ENCODE results near the gene ZNF511. TPM values are rescaled to one million over a fixed set of nuclear protein-coding genes. Genes with fewer than 3 reads are reported as not detected.

ZNF511 gene
- total RNA-seq, 2 experiments from 2014 or later: 38.1 to 40.9 TPM

DNA sequence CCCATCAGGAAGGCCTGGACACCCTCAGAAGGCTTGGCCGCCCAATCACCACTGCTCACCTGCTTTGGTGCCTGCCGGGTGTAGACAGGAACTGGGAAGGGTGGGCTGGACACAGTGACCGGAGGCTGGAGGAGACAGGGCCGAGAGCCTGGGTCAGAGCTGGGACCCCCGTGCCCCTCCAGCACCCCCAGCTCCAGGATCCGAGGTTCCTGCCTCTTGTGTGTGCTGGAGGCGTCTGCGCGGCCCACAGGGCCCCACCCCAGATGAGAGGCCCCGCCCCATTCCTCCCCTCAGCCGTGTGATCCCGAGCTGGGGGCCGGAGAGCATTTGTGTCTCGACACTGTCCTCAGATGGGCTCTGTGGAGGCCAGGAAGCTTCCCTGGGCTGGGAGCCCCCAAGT is 41.4 kb upstream of the ZNF511 start:
- no peak overlapping the region for H3K4me3 ChIP-seq (ENCODE audit: low read length)
- TF ChIP-seq, protein P1, sequence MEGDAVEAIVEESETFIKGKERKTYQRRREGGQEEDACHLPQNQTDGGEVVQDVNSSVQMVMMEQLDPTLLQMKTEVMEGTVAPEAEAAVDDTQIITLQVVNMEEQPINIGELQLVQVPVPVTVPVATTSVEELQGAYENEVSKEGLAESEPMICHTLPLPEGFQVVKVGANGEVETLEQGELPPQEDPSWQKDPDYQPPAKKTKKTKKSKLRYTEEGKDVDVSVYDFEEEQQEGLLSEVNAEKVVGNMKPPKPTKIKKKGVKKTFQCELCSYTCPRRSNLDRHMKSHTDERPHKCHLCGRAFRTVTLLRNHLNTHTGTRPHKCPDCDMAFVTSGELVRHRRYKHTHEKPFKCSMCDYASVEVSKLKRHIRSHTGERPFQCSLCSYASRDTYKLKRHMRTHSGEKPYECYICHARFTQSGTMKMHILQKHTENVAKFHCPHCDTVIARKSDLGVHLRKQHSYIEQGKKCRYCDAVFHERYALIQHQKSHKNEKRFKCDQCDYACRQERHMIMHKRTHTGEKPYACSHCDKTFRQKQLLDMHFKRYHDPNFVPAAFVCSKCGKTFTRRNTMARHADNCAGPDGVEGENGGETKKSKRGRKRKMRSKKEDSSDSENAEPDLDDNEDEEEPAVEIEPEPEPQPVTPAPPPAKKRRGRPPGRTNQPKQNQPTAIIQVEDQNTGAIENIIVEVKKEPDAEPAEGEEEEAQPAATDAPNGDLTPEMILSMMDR (IDR thresholded peaks at IDR 0.05): no peak
- CTCF ChIA-PET: no interaction called here
- peaks cover 47% of the 10 kb centered on the region for H3K4me1 ChIP-seq (ENCODE audit: insufficient read depth, low read length)
- no peak for DNase-seq
- H3K27ac Mint-ChIP-seq: no peak overlapping the region
- POLR2A ChIA-PET: no interaction called here
- H3K27me3 ChIP-seq (ENCODE audit: control insufficient read depth in 1 of 2, insufficient read depth in 2 of 2, low read length in 2 of 2): no peaks in the 10 kb centered on the region
- ATAC-seq (ENCODE audit: poor library complexity): no peak
- peaks cover 36% of the 10 kb centered on the region for H3K4me1 Mint-ChIP-seq (ENCODE audit: low read depth)
- peaks cover 28% of the 10 kb centered on the region for H3K36me3 Mint-ChIP-seq (ENCODE audit: low read depth)
- H3K4me3 Mint-ChIP-seq: no peak overlapping the region
- intact Hi-C loops (cut with DNase I, micrococcal nuclease): loop anchor here in 1 of 2 experiments (10.0 kb wide), 1 partner anchor 962 kb away; the partner anchor contains the start of gene STK32C
- H3K36me3 ChIP-seq (ENCODE audit: insufficient read depth, low read length): peaks cover 48% of the 10 kb centered on the region
- H3K9me3 Mint-ChIP-seq: no peaks in the 10 kb centered on the region
- H3K27me3 Mint-ChIP-seq: no peaks in the 10 kb centered on the region
- no peaks in the 10 kb centered on the region for H3K9me3 ChIP-seq (ENCODE audit: control insufficient read depth in 1 of 2, insufficient read depth in 1 of 2, low read length in 2 of 2)
- no peak overlapping the region for H3K27ac ChIP-seq (ENCODE audit: low read depth in 1 of 2, low read length in 2 of 2)

DNA sequence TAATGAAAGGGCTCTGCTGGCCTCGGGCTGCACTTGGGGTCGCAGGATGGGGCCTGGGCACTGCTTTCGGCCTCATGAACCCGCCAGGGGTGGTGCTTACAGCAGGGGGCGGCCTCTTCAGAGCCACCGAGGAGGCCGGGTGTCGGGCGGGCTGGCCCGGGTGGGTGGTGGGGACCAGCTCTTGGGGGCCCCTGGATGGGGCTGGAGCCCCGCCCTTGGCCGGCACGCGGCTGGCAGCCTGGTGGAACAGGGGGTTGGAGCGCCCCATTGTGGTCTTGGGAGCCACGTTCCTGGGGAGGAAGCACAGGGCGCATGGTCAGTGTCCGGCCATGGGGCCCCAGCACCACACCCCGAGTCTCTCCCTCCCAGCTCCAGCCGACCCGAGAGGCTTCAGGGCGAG is 40.9 kb upstream of the ZNF511 start:
- Mint-ChIP-seq H3K9me3 (no peaks in the 10 kb centered on the region), H3K4me3 (no peak overlapping the region), H3K36me3 (ENCODE audit: low read depth) (peaks cover 28% of the 10 kb centered on the region), H3K27me3 (no peaks in the 10 kb centered on the region), H3K27ac (no peak overlapping the region), H3K4me1 (ENCODE audit: low read depth) (peaks cover 31% of the 10 kb centered on the region)
- Histone ChIP-seq H3K36me3 (ENCODE audit: insufficient read depth, low read length) (peaks cover 50% of the 10 kb centered on the region), H3K9me3 (ENCODE audit: control insufficient read depth in 1 of 2, insufficient read depth in 1 of 2, low read length in 2 of 2) (no peaks in the 10 kb centered on the region), H3K4me1 (ENCODE audit: insufficient read depth, low read length) (peaks cover 41% of the 10 kb centered on the region), H3K4me3 (ENCODE audit: low read length) (no peak overlapping the region), H3K27ac (ENCODE audit: low read depth in 1 of 2, low read length in 2 of 2) (no peak overlapping the region), H3K27me3 (ENCODE audit: control insufficient read depth in 1 of 2, insufficient read depth in 2 of 2, low read length in 2 of 2) (no peaks in the 10 kb centered on the region)
- TF ChIP-seq, protein P1 (IDR thresholded peaks at IDR 0.05): no peak
- CTCF ChIA-PET: no interaction called here
- ATAC-seq (ENCODE audit: poor library complexity) (no peak), DNase-seq (no peak)
- intact Hi-C loops (cut with DNase I, micrococcal nuclease): loop anchor here in 1 of 2 experiments (10.0 kb wide), 1 partner anchor 963 kb away; the partner anchor contains the start of gene STK32C
- POLR2A ChIA-PET: no interaction called here

DNA sequence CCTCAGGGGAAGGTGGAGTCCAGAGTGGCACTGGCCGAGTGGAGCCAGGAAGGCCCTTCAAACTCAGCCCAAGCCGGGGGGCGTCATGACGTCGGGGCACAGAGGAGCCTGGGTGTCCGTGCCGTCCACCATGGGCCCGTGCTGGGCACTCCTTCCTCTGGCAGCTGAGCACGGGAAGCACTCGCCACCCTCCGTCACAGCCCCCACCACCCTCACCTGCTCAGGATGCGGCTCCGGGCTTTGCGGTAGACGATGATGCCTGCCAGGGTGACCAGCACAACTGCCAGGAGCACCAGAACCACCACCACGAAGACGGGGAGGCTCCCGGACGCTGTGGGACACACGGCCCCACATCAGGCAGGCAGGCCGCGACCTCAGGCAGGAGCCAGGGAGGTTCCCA is 40.2 kb upstream of the ZNF511 start:
- TF ChIP-seq, protein P1 (IDR thresholded peaks at IDR 0.05): no peak
- Mint-ChIP-seq H3K9me3 (no peaks in the 10 kb centered on the region), H3K4me1 (ENCODE audit: low read depth) (peaks cover 24% of the 10 kb centered on the region), H3K27ac (no peak overlapping the region), H3K4me3 (no peak overlapping the region), H3K27me3 (no peaks in the 10 kb centered on the region), H3K36me3 (ENCODE audit: low read depth) (peaks cover 28% of the 10 kb centered on the region)
- H3K9me3 ChIP-seq (ENCODE audit: control insufficient read depth in 1 of 2, insufficient read depth in 1 of 2, low read length in 2 of 2): no peaks in the 10 kb centered on the region
- CTCF ChIA-PET: no interaction called here
- DNase-seq: no peak
- intact Hi-C loops (cut with DNase I, micrococcal nuclease): loop anchor here in 1 of 2 experiments (10.0 kb wide), 1 partner anchor 964 kb away; the partner anchor contains the start of gene STK32C
- peaks cover 38% of the 10 kb centered on the region for H3K4me1 ChIP-seq (ENCODE audit: insufficient read depth, low read length)
- H3K4me3 ChIP-seq (ENCODE audit: low read length): no peak overlapping the region
- H3K27me3 ChIP-seq (ENCODE audit: control insufficient read depth in 1 of 2, insufficient read depth in 2 of 2, low read length in 2 of 2): no peaks in the 10 kb centered on the region
- H3K27ac ChIP-seq (ENCODE audit: low read depth in 1 of 2, low read length in 2 of 2): no peak overlapping the region
- POLR2A ChIA-PET: interaction anchor here (0.7 kb wide), 1 partner anchor 9 kb away, joined by 3 read pairs; no protein-coding TSS in a partner anchor
- ATAC-seq (ENCODE audit: poor library complexity): no peak
- peaks cover 53% of the 10 kb centered on the region for H3K36me3 ChIP-seq (ENCODE audit: insufficient read depth, low read length)

All from CD4-positive, alpha-beta T cell (primary cell).